Naive B cell (primary cell): ENCODE measurements around the gene SSX7. TPM values are rescaled to one million over a fixed set of nuclear protein-coding genes. Genes with fewer than 3 reads are reported as not detected.
"Not testable (repeated sequence)": the region's sequence is repeated elsewhere in the genome, so short reads cannot be mapped to it uniquely, and the experiment has no call there.

Source experiments
- ATAC-seq, 2 donors: fragments of 150-1000 bp; cut with Tn5 transposase; 2 replicates each; pipeline ENCODE4 v1.10.0; 2021; ENCODE audit warnings: low read depth in 2 of 2, mild to moderate bottlenecking in 2 of 2, moderate library complexity in 2 of 2
- DNase-seq: peaks from one replicate; pipeline ENCODE4 v3.0.0; 2022
- H3K27ac Mint-ChIP-seq, 6 donors: one replicate each; pipeline ENCODE4 v1.8.0; 2020 to 2022; ENCODE audit warnings: mild to moderate bottlenecking in 6 of 6, mixed read lengths in 6 of 6, moderate library complexity in 5 of 6, inconsistent platforms in 2 of 6
- H3K27me3 Mint-ChIP-seq, 3 donors: one replicate each; pipeline ENCODE4 v1.8.0; 2021 to 2022; ENCODE audit warnings: mixed read lengths in 3 of 3, mild to moderate bottlenecking in 1 of 3
- H3K36me3 Mint-ChIP-seq, 2 donors: one replicate each; pipeline ENCODE4 v1.8.0; 2020 to 2022; ENCODE audit warnings: mixed read lengths in 2 of 2, inconsistent platforms in 1 of 2, mild to moderate bottlenecking in 1 of 2
- H3K4me1 Mint-ChIP-seq, 3 donors: one replicate each; pipeline ENCODE4 v1.8.0; 2020 to 2022; ENCODE audit warnings: mixed read lengths in 3 of 3, inconsistent platforms in 1 of 3, mild to moderate bottlenecking in 1 of 3, moderate library complexity in 1 of 3
- H3K4me3 Mint-ChIP-seq, 8 donors: one replicate each; pipeline ENCODE4 v1.8.0; 2020 to 2022; ENCODE audit warnings: mild to moderate bottlenecking in 8 of 8, mixed read lengths in 8 of 8, moderate library complexity in 8 of 8, inconsistent platforms in 2 of 8
- H3K9me3 Mint-ChIP-seq, 7 donors: one replicate each; pipeline ENCODE4 v1.8.0; 2020 to 2022; ENCODE audit warnings: mixed read lengths in 7 of 7, mild to moderate bottlenecking in 5 of 7, inconsistent platforms in 2 of 7, moderate library complexity in 1 of 7
- polyA plus RNA-seq, 6 donors: library from polyadenylated mRNA; unstranded; fragments of 300-500 nt; fragmentation: Illumina TruSeq; gene quantifications; one replicate each; pipeline ENCODE4 v1.2.3, GENCODE V29; 2021; ENCODE audit warnings: low read depth in 6 of 6

The SSX7 gene
- polyA plus RNA-seq = not detected

- not testable (repeated sequence) for H3K4me1 Mint-ChIP-seq, H3K27ac Mint-ChIP-seq, H3K9me3 Mint-ChIP-seq, DNase-seq, ATAC-seq, H3K4me3 Mint-ChIP-seq, H3K27me3 Mint-ChIP-seq, H3K36me3 Mint-ChIP-seq
Measured at GRCh38 chrX:52654800-52655199, at the start of gene SSX7. Gene SSX7 (minus strand): TSS chrX:52654900. CDS start chrX:52653472, 1,428 bp downstream.

GRCh38 chrX:52692034-52692433 lies 37.3 kb upstream of the SSX7 start:
- not testable (repeated sequence) for H3K36me3 Mint-ChIP-seq, H3K27ac Mint-ChIP-seq, H3K4me3 Mint-ChIP-seq, H3K27me3 Mint-ChIP-seq, H3K4me1 Mint-ChIP-seq, ATAC-seq, H3K9me3 Mint-ChIP-seq, DNase-seq

DNA sequence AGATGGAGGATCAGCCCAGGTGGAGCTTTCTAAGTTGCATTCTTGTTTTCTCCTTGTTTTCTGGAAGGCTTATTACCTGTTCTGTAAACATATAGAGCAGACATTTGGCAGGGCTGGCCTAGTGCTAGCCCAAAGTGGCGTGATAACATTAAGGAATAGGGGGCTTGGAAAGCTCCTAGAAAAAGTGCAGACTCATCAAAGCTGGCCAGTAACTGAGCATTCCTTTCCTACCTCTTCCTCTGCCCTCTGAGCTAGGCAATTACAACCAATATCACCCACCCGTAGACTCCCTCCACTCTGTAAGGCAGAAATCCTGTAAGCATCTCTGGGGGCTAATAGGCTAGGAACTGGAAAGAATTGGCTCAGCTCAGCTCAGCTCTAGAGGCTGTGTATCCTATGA lies 7.5 kb upstream of the SSX7 start:
- not testable (repeated sequence) for H3K4me3 Mint-ChIP-seq, DNase-seq, ATAC-seq, H3K4me1 Mint-ChIP-seq, H3K27ac Mint-ChIP-seq, H3K36me3 Mint-ChIP-seq, H3K27me3 Mint-ChIP-seq, H3K9me3 Mint-ChIP-seq

- H3K9me3 Mint-ChIP-seq, DNase-seq, H3K36me3 Mint-ChIP-seq, H3K27ac Mint-ChIP-seq, H3K4me3 Mint-ChIP-seq, H3K4me1 Mint-ChIP-seq, H3K27me3 Mint-ChIP-seq, ATAC-seq: not testable (repeated sequence)
Measured at GRCh38 chrX:52655475-52655874, 775 bp upstream of the SSX7 start.

GRCh38 chrX:52650676-52651075 lies 4.0 kb downstream of the SSX7 start:
- not testable (repeated sequence) for H3K27ac Mint-ChIP-seq, H3K9me3 Mint-ChIP-seq, H3K27me3 Mint-ChIP-seq, ATAC-seq, H3K4me3 Mint-ChIP-seq, H3K4me1 Mint-ChIP-seq, DNase-seq, H3K36me3 Mint-ChIP-seq

DNA sequence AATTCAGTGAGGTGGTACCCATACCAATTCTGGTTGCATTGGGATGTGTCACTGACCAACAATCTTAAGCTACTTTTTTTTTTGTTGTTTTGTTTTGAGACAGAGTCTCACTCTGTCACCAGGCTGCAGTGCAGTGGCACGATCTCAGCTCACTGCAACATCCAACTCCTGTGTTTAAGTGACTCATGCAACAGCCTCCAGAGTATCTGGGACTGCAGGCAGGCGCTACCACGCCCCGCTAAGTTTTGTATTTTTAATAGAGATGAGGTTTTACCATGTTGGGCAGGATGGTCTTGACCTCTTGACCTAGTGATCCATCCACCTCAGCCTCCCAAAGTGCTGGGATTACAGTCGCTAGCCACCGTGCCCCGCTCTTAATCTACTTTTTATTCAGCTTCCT lies 5.7 kb downstream of the SSX7 start:
- H3K4me3 Mint-ChIP-seq, H3K27ac Mint-ChIP-seq, H3K9me3 Mint-ChIP-seq, ATAC-seq, H3K27me3 Mint-ChIP-seq, H3K36me3 Mint-ChIP-seq, DNase-seq, H3K4me1 Mint-ChIP-seq: not testable (repeated sequence)

DNA sequence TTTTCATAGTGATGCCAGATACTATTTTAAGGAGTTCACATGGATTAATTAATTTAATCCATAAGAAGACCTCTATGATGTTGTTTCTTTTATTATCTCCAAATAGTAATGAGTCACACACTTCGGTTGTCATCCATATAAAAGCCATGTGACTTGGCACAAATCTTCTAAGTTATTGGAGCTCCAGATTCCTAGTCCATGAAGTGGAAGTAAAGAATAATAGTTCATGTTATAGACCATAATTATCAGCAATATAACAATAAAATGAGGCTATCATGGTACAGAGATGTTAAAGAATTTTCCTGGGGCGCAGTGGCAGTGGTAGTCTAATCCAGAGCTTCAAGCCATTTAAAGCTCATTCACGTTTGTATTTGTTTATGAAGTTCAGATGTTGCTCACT lies 26.2 kb downstream of the SSX7 start:
- not testable (repeated sequence) for H3K4me3 Mint-ChIP-seq, H3K36me3 Mint-ChIP-seq, ATAC-seq, H3K4me1 Mint-ChIP-seq, DNase-seq, H3K27ac Mint-ChIP-seq, H3K9me3 Mint-ChIP-seq
- H3K27me3 Mint-ChIP-seq = peaks cover 0 to 10% (median 0%) of the 10 kb centered on the region in 3 donors

- peak overlapping the region in 3 of 6 donors; percentile 8 to 49 (median 13) for H3K27ac Mint-ChIP-seq
- peaks cover 0 to 10% (median 8%) of the 10 kb centered on the region in 3 donors for H3K4me1 Mint-ChIP-seq
- peak; percentile 27 to 44 for ATAC-seq
- DNase-seq, H3K36me3 Mint-ChIP-seq, H3K4me3 Mint-ChIP-seq, H3K9me3 Mint-ChIP-seq: not testable (repeated sequence)
- H3K27me3 Mint-ChIP-seq = peaks cover 0 to 10% (median 0%) of the 10 kb centered on the region in 3 donors
Measured at GRCh38 chrX:52620661-52621060, 34.0 kb downstream of the SSX7 start.

DNA sequence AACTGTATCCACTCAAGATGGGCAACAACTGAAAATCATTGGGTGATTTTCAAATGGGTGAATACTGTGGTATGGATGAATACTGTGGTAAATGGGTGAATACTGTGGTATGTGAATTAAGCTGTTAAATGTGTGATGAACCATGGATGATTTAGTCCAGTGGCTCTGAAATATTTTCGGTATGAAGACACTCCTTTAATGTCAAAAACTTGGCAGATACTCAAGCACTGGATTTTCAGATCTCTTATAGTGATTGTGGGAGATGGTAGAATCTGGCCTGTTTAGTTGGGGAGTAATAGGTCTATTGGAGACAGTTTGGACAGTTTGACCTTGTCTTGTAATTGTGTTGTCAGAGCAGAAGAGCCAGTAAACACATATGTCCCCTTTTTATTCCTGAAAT lies 45.7 kb downstream of the SSX7 start:
- DNase-seq = no peak

DNA sequence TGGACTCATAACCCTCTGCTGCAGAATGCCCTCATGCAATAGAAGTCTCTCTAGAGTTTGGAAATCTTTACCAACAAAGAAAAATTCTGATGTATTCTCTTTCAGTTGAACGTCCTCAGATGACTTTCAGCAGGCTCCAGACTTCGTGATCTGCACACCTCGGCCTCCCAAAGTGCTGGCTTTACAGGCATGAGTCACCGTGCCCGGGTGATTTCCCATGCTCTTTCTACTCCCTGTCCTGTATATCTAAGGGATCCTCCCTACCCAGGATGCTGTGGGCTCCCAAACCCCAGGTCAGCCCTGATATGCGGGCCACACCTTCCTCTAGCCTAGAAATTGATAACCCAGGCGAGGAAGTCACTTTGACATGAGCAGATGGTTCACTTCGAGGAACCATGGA lies 51.5 kb downstream of the SSX7 start:
- DNase-seq, H3K9me3 Mint-ChIP-seq, ATAC-seq, H3K4me1 Mint-ChIP-seq, H3K4me3 Mint-ChIP-seq, H3K27ac Mint-ChIP-seq, H3K36me3 Mint-ChIP-seq: not testable (repeated sequence)
- peaks cover 0 to 17% (median 0%) of the 10 kb centered on the region in 3 donors for H3K27me3 Mint-ChIP-seq

More for the DNA sequence above, 45.7 kb downstream of the SSX7 start:
- H3K9me3 Mint-ChIP-seq = peaks cover 0 to 2% (median 0%) of the 10 kb centered on the region in 7 donors
- no peak overlapping the region for H3K27ac Mint-ChIP-seq
- H3K4me3 Mint-ChIP-seq = no peak overlapping the region
- peaks cover 0 to 16% (median 0%) of the 10 kb centered on the region in 3 donors for H3K27me3 Mint-ChIP-seq
- H3K36me3 Mint-ChIP-seq = no peaks in the 10 kb centered on the region
- no peak for ATAC-seq
- H3K4me1 Mint-ChIP-seq = no peaks in the 10 kb centered on the region

DNA sequence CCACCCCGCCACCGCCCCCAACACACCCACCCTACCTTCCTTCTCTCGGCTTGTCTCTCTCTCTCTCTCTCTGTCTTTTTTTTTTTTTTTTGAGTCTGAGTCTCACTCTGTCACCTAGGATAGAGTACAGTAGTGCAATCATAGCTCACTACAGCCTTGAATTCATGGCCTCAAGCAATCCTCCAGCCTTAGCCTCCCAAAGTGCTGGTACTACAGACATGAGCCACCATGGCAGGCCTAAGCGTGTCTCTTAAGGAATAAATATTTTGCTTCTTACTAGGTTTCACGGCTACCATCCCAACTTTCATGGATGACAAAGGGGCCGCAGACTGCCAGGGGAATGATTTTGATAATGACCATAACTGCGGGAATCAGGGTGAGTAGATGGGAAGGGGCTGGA lies 55.8 kb downstream of the SSX7 start:
- Mint-ChIP-seq H3K4me3 (no peak overlapping the region), H3K4me1 (no peaks in the 10 kb centered on the region), H3K9me3 (peaks cover 0 to 2% (median 0%) of the 10 kb centered on the region in 7 donors), H3K27ac (peak overlapping the region in 1 of 6 donors; percentile 14), H3K27me3 (peaks cover 0 to 29% (median 5%) of the 10 kb centered on the region in 3 donors), H3K36me3 (no peaks in the 10 kb centered on the region)
- ATAC-seq (no peak), DNase-seq (no peak)

DNA sequence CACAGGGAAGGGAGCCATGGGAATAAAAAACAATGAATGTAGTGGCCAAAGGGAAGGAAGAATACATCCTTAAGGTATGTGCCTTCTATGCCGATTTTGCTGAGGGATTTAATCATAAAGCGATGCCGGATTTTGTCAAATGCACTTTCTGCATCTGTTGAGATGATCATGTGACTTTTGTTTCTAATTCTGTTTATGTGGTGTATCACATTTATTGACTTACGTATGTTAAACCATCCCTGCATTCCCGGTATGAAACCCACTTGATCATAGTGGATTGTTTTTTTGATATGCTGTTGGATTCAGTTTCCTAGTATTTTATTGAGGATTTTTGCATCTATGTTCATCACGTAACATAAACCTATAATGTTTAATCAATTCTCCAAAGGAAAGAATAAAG lies 60.0 kb downstream of the SSX7 start:
- H3K27ac Mint-ChIP-seq = no peak overlapping the region
- H3K9me3 Mint-ChIP-seq = peaks cover 0 to 2% (median 0%) of the 10 kb centered on the region in 7 donors
- H3K27me3 Mint-ChIP-seq = peaks cover 0 to 29% (median 5%) of the 10 kb centered on the region in 3 donors
- H3K4me1 Mint-ChIP-seq = no peaks in the 10 kb centered on the region
- ATAC-seq (no peak), DNase-seq (no peak)
- H3K4me3 Mint-ChIP-seq = no peak overlapping the region
- no peaks in the 10 kb centered on the region for H3K36me3 Mint-ChIP-seq
